ENCODE measurements around the gene MUC2.

DNA sequence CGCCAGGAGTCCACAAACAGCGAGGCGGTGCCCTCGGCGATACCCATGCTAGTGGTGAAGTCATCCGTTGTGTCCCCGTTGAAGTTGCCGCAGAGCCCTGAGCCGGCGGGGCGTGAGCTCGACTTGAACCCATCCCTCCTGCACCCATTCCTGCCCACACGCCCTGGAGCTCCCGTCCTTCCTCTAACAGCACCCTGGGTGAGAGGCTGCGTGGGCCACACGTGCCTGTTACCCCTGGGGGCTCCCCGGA, 46.5 kb upstream of the MUC2 start:
- TF ChIP-seq, protein P1, sequence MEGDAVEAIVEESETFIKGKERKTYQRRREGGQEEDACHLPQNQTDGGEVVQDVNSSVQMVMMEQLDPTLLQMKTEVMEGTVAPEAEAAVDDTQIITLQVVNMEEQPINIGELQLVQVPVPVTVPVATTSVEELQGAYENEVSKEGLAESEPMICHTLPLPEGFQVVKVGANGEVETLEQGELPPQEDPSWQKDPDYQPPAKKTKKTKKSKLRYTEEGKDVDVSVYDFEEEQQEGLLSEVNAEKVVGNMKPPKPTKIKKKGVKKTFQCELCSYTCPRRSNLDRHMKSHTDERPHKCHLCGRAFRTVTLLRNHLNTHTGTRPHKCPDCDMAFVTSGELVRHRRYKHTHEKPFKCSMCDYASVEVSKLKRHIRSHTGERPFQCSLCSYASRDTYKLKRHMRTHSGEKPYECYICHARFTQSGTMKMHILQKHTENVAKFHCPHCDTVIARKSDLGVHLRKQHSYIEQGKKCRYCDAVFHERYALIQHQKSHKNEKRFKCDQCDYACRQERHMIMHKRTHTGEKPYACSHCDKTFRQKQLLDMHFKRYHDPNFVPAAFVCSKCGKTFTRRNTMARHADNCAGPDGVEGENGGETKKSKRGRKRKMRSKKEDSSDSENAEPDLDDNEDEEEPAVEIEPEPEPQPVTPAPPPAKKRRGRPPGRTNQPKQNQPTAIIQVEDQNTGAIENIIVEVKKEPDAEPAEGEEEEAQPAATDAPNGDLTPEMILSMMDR (IDR thresholded peaks at IDR 0.05), result no peak
- TF ChIP-seq POLR2A (IDR thresholded peaks at IDR 0.05), result no peak
